K562 (cell line): ENCODE data around the gene TMCC2. TPM values are rescaled to one million over a fixed set of nuclear protein-coding genes. Genes with fewer than 3 reads are reported as not detected.

Experiments used
- ARHGAP35 ChIP-seq: fragments of 450-650 bp; IDR thresholded peaks from 2 replicates; pipeline ENCODE4 v1.6.1; 2018; ENCODE audit not compliant: partially characterized antibody
- BACH1 ChIP-seq: fragments of 200-800 bp; sonication (Bioruptor generic); IDR thresholded peaks from 2 replicates; pipeline ENCODE4 v1.6.1; 2016; ENCODE audit warnings: missing genetic modification characterization, missing compliant biosample characterization
- CEBPG ChIP-seq, 3 experiments: fragments of 200-800 bp in 1 of 3; sonication (Bioruptor generic) in 1 of 3; sonication (generic) in 1 of 3; formaldehyde crosslinking in 1 of 3; IDR thresholded peaks in 2 of 3; conservative IDR thresholded peaks in 1 of 3; 2 replicates each; pipeline versions ENCODE4 v1.6.1 to v1.8.0; 2016 to 2022; ENCODE audit warnings: missing compliant biosample characterization in 2 of 3, missing genetic modification characterization in 2 of 3, mild to moderate bottlenecking in 1 of 3, missing genetic modification reagents in 1 of 3
- EZH2 ChIP-seq: IDR thresholded peaks from 2 replicates; pipeline ENCODE4 v1.6.1; 2012; ENCODE audit warnings: low read depth, mild to moderate bottlenecking, inconsistent platforms, low read length, borderline replicate concordance
- MAFK ChIP-seq: IDR thresholded peaks from 2 replicates; pipeline ENCODE4 v1.6.1; 2011; ENCODE audit warnings: low read length, improper control_type of control experiment
- MTA2 ChIP-seq: fragments of 450-650 bp; IDR thresholded peaks from 2 replicates; pipeline ENCODE4 v1.6.1; 2016; ENCODE audit warnings: low read depth
- POLR3A ChIP-seq: IDR thresholded peaks from 2 replicates; pipeline ENCODE4 v1.6.1; 2011; ENCODE audit warnings: borderline replicate concordance, mild to moderate bottlenecking, moderate library complexity; ENCODE audit not compliant: insufficient read length, insufficient read depth; ENCODE audit errors: extremely low read depth
- SMAD2 ChIP-seq: fragments of 150-350 bp; IDR thresholded peaks from 2 replicates; pipeline ENCODE4 v1.6.1; 2014; ENCODE audit warnings: low read depth, mild to moderate bottlenecking, low read length
- SMARCC2 ChIP-seq: fragments of 450-650 bp; IDR thresholded peaks from 2 replicates; pipeline ENCODE4 v1.6.1; 2017; ENCODE audit warnings: antibody characterized with exemption, moderate library complexity, mild to moderate bottlenecking, low read depth
- SRSF1 ChIP-seq: fragments of 200-400 bp; formaldehyde crosslinking; IDR thresholded peaks from 2 replicates; pipeline ENCODE4 v1.6.1; 2017; ENCODE audit warnings: mild to moderate bottlenecking, low read depth, low read length, moderate library complexity
- STAT5B ChIP-seq: fragments of 250-450 bp; sonication (Bioruptor Pico); IDR thresholded peaks from 2 replicates; pipeline ENCODE4 v1.8.0; 2021; ENCODE audit warnings: mild to moderate bottlenecking, inconsistent platforms
- TARDBP ChIP-seq: fragments of 450-650 bp; IDR thresholded peaks from 2 replicates; pipeline ENCODE4 v1.6.1; 2016
- ZNF589 ChIP-seq: fragments of 200-800 bp; sonication (Bioruptor generic); IDR thresholded peaks from 2 replicates; pipeline ENCODE4 v1.6.1; 2016; ENCODE audit warnings: low read depth, missing genetic modification characterization, missing compliant biosample characterization
- ZNF699 ChIP-seq: fragments of 250-450 bp; sonication (Bioruptor Pico); IDR thresholded peaks from 2 replicates; pipeline ENCODE4 v1.8.0; 2021; ENCODE audit warnings: mild to moderate bottlenecking, moderate library complexity; ENCODE audit not compliant: insufficient replicate concordance
- polyA plus RNA-seq, 8 experiments: library from polyadenylated mRNA; depleted of rRNA in 4 of 8; stranded (reverse) in 5 of 8; unstranded in 3 of 8; fragments of >200 nt; fragmentation: Nextera tagmentation in 2 of 8; fragmentation: Illumina TruSeq in 1 of 8; extraction: Ambion mirVana in 2 of 8; extraction: Trizol in 1 of 8; gene quantifications; 2 replicates each; pipeline versions ENCODE4 v1.2.1 to v1.2.3, GENCODE V29; 2011 to 2014; ENCODE audit warnings: inconsistent platforms in 1 of 8, missing spikeins in 1 of 8
- total RNA-seq, 7 experiments: library from RNA; depleted of rRNA in 6 of 7; stranded (reverse); fragments of >200 nt in 6 of 7; fragmentation: Illumina TruSeq in 2 of 7; extraction: Trizol in 2 of 7; gene quantifications; 2 replicates each; pipeline versions ENCODE4 v1.2.1 to v1.2.3, GENCODE V29; 2011 to 2021; ENCODE audit warnings: low replicate concordance in 1 of 7
- TF ChIP-seq, protein P1 (sequence below): fragments of 250-450 bp; sonication (Bioruptor Pico); IDR thresholded peaks from 2 replicates; pipeline ENCODE4 v1.5.0; 2020; ENCODE audit warnings: mild to moderate bottlenecking, borderline replicate concordance
- TF ChIP-seq, protein P2 (sequence below): sonication (generic); formaldehyde crosslinking; IDR thresholded peaks from 2 replicates; pipeline ENCODE4 v1.8.1; 2023; ENCODE audit warnings: mild to moderate bottlenecking, missing genetic modification reagents
- TF ChIP-seq, protein P3 (sequence below): conservative IDR thresholded peaks from 2 replicates; pipeline ENCODE4 v1.6.1; 2011; ENCODE audit warnings: low read depth, mild to moderate bottlenecking, low read length; ENCODE audit not compliant: control insufficient read depth

TMCC2 gene
- total and polyA plus RNA-seq, 9 of the 15 experiments (the other 6 are each of a cell fraction or from before 2014, with no cell fraction given): 0.06 to 1.8 (median 0.98) TPM

DNA sequence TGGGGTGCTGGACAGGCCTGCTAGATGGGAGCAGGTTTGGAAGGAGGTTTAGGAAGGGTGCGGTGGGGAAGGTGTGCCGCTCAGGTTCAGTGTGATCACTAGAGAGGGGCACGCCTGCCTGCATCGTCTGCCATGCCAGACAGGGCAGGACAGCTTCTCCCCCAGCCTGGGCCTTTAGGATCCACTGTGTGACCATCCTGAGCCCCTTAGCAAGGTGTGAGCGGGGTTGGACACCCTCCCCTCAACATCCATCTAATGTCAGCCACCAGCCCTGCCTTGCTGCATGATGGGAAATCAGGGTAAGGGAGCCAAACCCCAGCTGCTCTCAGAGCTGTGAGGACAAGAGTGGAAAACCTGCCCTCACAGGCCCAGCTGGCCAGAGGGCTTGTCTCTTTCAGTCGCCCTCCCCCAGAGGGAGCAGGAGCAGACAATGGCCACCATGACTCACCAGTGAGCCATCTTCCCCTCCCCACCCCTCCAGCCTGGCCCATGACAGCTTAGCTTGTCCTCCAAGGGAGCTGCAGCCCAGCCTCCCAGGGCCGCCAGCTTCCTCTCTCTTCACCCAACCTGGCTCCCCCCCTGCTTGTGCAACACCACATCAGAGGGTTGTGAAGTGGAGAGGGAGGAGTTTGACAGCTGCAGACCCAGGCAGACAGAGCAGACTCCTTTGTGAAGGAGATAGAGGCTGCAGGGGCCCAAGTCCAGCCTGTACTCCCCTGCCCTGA lies 56.8 kb downstream of the TMCC2 start (continued):
- TF ChIP-seq SMAD2 (no peak), ZNF699 (CRISPR knock-in tag) (no peak), ZNF589 (CRISPR knock-in tag) (no peak), ARHGAP35 (no peak), BACH1 (tag) (no peak; the same call in 1 of the 2 replicates), CEBPG (CRISPR knock-in tag; IDR thresholded peaks at IDR 0.05) (peak; percentile 94), CEBPG (tag; conservative IDR thresholded peaks at IDR 0.05 in 1 of 2, IDR thresholded peaks at IDR 0.05 in 1 of 2) (peak; percentile 79 to 92), SRSF1 (no peak), MTA2 (0 out of 2 replicates have a peak, but pooled peaks have one; percentile 9), EZH2 (no peak), MAFK (no peak), SMARCC2 (no peak), POLR3A (no peak), TARDBP (no peak), STAT5B (CRISPR knock-in tag) (no peak)
- TF ChIP-seq, protein P1, sequence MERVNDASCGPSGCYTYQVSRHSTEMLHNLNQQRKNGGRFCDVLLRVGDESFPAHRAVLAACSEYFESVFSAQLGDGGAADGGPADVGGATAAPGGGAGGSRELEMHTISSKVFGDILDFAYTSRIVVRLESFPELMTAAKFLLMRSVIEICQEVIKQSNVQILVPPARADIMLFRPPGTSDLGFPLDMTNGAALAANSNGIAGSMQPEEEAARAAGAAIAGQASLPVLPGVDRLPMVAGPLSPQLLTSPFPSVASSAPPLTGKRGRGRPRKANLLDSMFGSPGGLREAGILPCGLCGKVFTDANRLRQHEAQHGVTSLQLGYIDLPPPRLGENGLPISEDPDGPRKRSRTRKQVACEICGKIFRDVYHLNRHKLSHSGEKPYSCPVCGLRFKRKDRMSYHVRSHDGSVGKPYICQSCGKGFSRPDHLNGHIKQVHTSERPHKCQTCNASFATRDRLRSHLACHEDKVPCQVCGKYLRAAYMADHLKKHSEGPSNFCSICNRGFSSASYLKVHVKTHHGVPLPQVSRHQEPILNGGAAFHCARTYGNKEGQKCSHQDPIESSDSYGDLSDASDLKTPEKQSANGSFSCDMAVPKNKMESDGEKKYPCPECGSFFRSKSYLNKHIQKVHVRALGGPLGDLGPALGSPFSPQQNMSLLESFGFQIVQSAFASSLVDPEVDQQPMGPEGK: no peak
- TF ChIP-seq, protein P2, sequence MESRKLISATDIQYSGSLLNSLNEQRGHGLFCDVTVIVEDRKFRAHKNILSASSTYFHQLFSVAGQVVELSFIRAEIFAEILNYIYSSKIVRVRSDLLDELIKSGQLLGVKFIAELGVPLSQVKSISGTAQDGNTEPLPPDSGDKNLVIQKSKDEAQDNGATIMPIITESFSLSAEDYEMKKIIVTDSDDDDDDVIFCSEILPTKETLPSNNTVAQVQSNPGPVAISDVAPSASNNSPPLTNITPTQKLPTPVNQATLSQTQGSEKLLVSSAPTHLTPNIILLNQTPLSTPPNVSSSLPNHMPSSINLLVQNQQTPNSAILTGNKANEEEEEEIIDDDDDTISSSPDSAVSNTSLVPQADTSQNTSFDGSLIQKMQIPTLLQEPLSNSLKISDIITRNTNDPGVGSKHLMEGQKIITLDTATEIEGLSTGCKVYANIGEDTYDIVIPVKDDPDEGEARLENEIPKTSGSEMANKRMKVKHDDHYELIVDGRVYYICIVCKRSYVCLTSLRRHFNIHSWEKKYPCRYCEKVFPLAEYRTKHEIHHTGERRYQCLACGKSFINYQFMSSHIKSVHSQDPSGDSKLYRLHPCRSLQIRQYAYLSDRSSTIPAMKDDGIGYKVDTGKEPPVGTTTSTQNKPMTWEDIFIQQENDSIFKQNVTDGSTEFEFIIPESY: no peak
- TF ChIP-seq, protein P3, sequence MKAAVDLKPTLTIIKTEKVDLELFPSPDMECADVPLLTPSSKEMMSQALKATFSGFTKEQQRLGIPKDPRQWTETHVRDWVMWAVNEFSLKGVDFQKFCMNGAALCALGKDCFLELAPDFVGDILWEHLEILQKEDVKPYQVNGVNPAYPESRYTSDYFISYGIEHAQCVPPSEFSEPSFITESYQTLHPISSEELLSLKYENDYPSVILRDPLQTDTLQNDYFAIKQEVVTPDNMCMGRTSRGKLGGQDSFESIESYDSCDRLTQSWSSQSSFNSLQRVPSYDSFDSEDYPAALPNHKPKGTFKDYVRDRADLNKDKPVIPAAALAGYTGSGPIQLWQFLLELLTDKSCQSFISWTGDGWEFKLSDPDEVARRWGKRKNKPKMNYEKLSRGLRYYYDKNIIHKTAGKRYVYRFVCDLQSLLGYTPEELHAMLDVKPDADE: no peak
